Measurements from ENCODE around the gene ANTKMT.
"Not testable (repeated sequence)": the region's sequence is repeated elsewhere in the genome, so short reads cannot be mapped to it uniquely, and the experiment has no call there.

ANTKMT gene

DNA sequence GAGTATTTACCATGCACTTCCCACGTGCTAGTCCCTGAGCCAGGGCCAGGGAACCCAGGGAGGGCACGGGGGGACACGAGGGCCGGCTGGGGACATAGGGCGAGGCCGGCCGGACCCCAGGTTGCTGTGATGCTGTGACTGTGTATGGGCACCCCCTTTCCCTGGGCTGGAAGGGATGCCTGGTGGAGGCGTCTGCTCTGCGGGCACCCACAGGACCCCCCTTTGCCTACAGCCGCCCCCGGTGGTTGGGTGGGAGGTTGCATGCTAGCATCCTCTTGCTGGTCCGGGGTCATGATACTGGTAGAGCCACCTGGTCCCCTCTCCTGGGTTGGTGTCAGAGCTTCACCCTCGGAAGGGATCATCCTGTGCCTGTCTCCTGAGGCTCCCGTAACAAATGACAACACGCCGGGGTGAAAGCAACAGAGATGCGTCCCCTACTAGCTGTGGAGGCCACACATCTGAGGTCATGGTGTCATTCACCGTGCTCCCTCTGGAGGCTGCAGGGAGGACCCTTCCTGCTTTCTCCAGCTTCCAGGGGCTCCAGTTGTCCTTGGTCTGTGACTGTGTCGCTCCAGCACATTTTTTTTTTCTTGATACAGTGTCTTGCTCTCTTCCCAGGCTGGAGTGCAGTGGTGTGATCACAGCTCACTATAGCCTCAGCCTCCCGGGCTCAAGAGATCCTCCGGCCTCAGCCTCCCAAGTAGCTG, 23.0 kb downstream of the ANTKMT start:
- no peak for DNase-seq (ENCODE audit: low spot score)

DNA sequence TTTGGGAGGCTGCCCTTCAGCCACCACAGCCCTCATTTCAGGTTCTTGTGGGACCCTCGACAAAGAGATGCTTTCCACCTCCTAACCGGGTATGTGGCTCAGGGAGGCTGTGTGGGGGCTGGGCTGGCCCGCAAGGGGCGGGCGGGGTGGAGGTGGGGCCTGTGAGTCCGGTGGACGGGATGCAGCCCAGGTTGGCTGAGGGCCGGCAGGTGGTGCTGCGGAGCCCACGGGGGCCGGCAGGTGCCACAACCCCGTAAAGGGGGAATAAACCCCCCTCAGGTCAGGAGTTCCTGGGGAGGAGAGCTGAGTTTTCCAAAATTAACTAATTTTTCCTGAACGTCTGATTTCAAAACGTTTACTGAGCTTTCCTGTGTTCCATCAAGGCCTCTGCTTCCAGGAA, 24.8 kb downstream of the ANTKMT start:
- peak; percentile 50 for DNase-seq (ENCODE audit: low spot score)

DNA sequence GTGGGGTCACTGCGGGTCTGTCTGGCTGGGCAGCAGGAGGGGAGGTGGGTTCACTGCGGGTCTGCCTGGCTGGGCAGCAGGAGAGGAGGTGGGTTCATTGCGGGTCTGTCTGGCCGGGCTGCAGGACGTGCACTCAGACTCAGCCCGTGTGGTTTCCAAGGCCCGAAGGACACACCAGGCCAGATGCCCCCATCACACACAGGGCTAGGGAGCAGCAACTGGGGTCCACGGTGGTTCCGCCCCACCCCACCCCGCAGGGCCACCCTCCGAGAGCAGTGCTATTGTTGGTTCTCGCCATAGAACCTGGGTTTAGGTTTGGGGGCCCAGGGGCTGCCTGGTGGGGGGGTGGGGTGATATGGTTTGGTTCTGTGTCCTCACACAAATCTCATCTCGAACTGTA, 25.7 kb downstream of the ANTKMT start:
- no peak for DNase-seq (ENCODE audit: low spot score)

- DNase-seq (ENCODE audit: low spot score), result no peak
Observed at GRCh38 chr16:747978-748746, 27.2 kb downstream of the ANTKMT start.

- DNase-seq (ENCODE audit: low spot score), result no peak
Observed at GRCh38 chr16:749010-749409, 28.1 kb downstream of the ANTKMT start.

DNA sequence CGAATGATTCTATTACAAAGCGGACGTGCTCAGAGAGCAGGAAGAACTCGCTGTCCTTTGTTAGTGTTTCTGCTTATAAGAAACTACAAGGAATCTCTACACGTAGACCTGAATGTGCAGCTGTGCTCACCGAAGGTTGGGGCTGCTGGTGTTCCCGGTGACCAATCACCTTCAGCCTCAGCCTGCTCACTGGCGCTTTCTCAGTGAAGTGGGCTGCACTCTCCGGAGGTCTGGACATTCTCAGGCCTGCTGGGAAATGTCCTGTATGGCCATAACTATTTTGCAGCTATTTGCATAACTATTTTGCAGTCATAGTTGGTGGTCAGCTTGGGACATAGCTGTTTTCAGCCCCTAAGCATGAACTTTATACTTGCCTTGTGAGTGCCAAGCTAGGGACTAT, 29.5 kb downstream of the ANTKMT start:
- DNase-seq (ENCODE audit: low spot score), result peak; percentile 40

GRCh38 chr16:751152-752006, 30.4 kb downstream of the ANTKMT start:
- no peak for DNase-seq (ENCODE audit: low spot score)

- no peak for DNase-seq (ENCODE audit: low spot score)
Observed at GRCh38 chr16:752007-752312, 31.0 kb downstream of the ANTKMT start.

GRCh38 chr16:754121-754607, 33.2 kb downstream of the ANTKMT start:
- DNase-seq (ENCODE audit: low spot score), result not testable (repeated sequence)

DNA sequence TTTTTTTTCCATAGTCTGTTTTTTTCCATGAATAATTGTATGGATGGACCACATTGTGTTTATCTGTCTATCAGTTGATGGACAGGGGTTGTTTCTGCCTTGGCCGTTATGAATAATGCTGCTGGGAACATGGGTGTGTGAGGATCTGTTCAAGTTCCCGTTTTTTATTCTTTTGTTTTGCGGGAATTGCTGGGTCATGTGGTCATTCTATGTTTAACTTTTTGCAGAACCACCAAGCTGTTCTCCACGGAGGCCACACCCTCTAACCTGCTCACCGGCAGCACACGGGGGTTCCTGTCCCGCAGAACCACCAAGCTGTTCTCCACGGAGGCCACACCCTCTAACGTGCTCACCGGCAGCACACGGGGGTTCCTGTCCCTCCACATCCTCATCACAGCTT, 33.7 kb downstream of the ANTKMT start:
- DNase-seq (ENCODE audit: low spot score), result no peak

DNA sequence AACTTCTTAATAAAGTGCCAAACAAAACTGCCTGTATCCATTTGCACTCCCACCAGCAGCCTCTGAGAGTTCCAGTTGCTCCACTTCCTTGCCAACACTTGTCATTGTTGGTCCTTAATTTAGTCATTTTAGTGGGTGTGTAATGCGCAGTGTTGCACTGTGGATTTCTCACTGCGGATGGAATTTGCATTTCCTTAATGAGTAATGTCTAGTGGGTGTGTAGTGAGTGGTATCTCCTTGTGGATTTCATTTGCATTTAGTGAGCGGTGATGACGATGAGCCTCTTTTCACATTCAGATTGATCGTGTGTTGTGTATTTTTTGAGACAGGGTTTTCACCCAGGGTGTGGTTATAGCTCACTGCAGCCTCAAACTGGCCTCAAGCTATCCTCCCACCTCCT, 35.5 kb downstream of the ANTKMT start:
- no peak for DNase-seq (ENCODE audit: low spot score)

DNA sequence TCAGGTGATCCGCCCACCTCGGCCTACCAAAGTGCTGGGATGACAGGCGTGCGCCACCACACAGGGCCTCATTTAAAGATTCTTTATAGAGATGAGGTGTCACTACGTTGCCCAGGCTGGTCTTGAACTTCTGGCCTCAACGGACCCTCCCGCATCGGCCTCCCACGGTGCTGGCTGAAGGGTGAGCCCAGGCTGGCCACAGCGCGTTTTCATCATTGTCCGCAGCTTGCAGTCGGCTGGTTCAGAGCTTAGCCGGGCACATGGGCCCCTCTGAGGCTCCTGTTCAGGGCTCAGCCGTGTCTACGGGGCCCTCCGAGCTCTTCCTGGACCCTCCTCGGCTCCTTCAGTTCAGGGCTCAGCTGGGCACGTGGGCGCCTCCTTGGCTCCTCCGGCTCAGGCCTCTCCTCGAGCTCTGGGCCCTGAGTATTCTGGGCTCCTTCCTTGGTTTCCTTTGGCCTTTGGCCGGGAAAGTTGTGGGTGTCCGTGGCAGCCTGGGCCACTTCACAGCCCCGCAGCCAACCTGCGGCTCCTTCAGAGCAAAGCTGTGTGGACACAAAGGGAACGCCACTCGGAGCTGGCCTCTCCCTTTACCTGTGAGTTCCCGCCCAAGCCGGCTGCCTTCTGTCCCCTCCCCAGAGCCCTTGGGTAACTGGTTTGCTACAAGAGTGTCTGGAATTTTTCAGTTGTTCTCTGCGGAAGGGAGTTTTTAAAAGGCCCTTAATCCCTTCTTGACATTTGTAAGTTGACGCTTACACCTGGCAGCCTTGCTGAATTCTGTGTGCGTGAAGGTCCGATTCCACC, 38.4 kb downstream of the ANTKMT start:
- no peak for DNase-seq (ENCODE audit: low spot score)

DNA sequence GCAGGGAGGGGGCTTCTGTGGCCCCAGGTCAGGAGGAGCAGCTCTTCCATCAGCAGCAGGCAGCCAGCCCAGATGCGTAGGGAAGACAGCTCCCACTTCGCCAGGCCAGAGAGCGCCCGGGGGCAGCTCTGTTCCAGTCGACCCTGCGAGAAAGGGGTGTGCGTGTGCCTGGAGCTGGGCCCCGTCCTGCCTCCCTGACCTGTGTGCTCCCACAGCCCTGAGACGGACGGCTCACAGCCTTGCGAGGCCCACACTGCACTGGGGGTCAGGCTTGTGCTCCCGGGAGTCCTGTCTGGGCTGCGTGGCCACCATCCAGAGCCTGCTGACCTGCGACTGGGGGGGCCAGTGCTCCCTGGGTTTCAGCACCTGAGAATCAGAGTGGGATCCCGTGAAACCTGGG, 39.1 kb downstream of the ANTKMT start:
- DNase-seq (ENCODE audit: low spot score), result no peak

DNA sequence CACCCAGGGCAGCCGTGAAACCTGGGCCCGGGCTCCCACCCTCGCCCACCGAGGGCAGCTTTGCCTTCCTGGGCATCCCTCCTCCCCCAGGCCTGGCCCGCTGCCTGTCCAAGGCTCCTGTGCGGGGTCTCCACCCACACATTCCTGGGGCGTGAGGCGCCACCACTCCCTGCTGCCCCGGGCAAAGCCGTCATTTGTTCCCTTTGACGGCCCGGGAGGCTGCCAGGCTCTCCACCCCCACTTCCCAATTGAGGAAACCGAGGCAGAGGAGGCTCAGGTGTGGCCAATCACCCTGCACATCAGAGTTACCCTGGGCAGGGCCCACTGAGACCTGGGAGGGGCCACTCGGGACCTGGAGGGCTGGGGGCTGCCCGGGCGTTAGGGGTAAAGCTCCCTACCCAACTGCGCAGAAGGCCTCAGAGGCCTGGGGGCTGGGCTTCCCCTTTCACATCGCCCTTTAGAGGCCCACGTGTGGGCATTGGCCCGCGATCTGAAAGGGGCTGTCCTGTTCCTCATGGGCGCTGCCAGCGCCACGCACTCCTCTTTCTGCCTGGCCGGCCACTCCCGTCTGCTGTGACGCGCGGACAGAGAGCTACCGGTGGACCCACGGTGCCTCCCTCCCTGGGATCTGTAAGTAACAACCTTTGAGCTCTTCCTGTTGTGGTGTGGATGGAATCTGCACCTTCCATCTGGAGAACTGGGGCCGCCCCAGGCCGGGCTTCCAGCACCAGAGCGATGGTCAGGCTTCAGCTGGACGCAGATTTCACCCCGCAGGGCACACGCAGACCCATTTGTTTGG, 39.8 kb downstream of the ANTKMT start, which contains the start of gene MSLN:
TSS of gene MSLN (plus strand) at position 190 of the 799 bp plus-strand sequence. CDS start 1,947 bp downstream, outside the sequence.
- DNase-seq (ENCODE audit: low spot score), result peak; percentile 61

GRCh38 chr16:761625-762513, 40.9 kb downstream of the ANTKMT start:
- no peak for DNase-seq (ENCODE audit: low spot score)

DNA sequence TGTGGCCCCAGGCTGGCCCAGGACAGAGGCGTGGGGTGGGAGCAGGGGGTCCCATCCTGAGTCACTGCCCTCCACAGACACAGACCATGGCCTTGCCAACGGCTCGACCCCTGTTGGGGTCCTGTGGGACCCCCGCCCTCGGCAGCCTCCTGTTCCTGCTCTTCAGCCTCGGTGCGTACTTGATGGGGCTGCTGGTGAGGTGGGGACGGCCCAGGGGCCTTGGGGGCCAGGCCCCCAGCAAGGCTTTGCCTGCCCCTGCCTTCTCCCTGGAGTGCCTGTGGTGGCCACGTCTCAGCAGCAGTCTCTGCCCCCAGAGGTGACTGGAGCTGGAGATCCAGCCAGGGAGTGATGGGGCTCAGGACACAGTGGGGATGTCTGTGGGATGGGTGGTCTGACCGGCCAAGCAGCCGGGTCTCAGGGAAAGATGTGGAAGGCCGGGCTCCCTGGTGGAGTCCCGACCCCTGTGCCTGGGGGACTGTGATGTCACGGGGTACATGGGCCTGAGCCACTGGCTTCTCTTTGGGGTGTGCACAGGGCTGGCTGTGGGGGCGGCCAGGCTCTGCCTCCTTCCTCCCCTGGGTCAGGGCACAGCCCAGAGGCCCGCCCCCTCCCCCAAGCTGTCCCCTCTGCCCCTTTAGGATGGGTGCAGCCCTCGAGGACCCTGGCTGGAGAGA, 41.8 kb downstream of the ANTKMT start:
- no peak for DNase-seq (ENCODE audit: low spot score)

GRCh38 chr16:763369-764183, 42.6 kb downstream of the ANTKMT start:
- no peak for DNase-seq (ENCODE audit: low spot score)

- DNase-seq (ENCODE audit: low spot score), result no peak
Observed at GRCh38 chr16:764184-764750, 43.3 kb downstream of the ANTKMT start.

Measured in kidney tubule cell (primary cell).